H9 (cell line): ENCODE data around the gene DUS4L. TPM values are rescaled to one million over a fixed set of nuclear protein-coding genes. Genes with fewer than 3 reads are reported as not detected.

Source experiments
- DNase-seq: peaks from one replicate; pipeline ENCODE4 v3.0.0-alpha.2; 2017
- H2AFZ ChIP-seq: one replicate; pipeline ENCODE4 v1.6.1; 2013; ENCODE audit warnings: mild to moderate bottlenecking, low read length, control low read depth, moderate library complexity
- H2AK5ac ChIP-seq: 2 replicates; pipeline ENCODE4 v1.6.1; 2013; ENCODE audit warnings: low read length, control low read depth, mixed read lengths; ENCODE audit not compliant: insufficient read length
- H2BK120ac ChIP-seq: one replicate; pipeline ENCODE4 v1.6.1; 2013; ENCODE audit warnings: low read depth, mild to moderate bottlenecking, low read length, control low read depth, inconsistent platforms; ENCODE audit not compliant: poor library complexity, severe bottlenecking
- H2BK12ac ChIP-seq: 2 replicates; pipeline ENCODE4 v1.6.1; 2013; ENCODE audit warnings: low read length, control low read depth, mixed read lengths, low read depth; ENCODE audit not compliant: insufficient read length
- H2BK15ac ChIP-seq: 2 replicates; pipeline ENCODE4 v1.6.1; 2013; ENCODE audit warnings: low read depth, low read length, control low read depth
- H2BK20ac ChIP-seq: one replicate; pipeline ENCODE4 v1.6.1; 2013; ENCODE audit warnings: low read depth, mild to moderate bottlenecking, low read length, control low read depth, inconsistent platforms; ENCODE audit not compliant: poor library complexity, severe bottlenecking
- H2BK5ac ChIP-seq: 2 replicates; pipeline ENCODE4 v1.6.1; 2013; ENCODE audit warnings: low read length, control low read depth, mixed read lengths; ENCODE audit not compliant: insufficient read length
- H3K14ac ChIP-seq: 2 replicates; pipeline ENCODE4 v1.6.1; 2013; ENCODE audit warnings: low read length, control low read depth; ENCODE audit not compliant: insufficient read depth
- H3K18ac ChIP-seq: 2 replicates; pipeline ENCODE4 v1.6.1; 2013; ENCODE audit warnings: low read depth, mild to moderate bottlenecking, mixed read lengths, low read length, control low read depth; ENCODE audit not compliant: insufficient read length
- H3K23ac ChIP-seq: 2 replicates; pipeline ENCODE4 v1.6.1; 2013; ENCODE audit warnings: low read length, control low read depth, mixed read lengths, low read depth; ENCODE audit not compliant: insufficient read length
- H3K23me2 ChIP-seq: 2 replicates; pipeline ENCODE4 v1.6.1; 2013; ENCODE audit warnings: low read depth, mild to moderate bottlenecking, mixed read lengths, low read length, control low read depth; ENCODE audit not compliant: insufficient read length, poor library complexity, severe bottlenecking
- H3K27ac ChIP-seq: 2 replicates; pipeline ENCODE4 v1.5.1; 2013; ENCODE audit warnings: low read length, control low read depth, mixed read lengths, low read depth; ENCODE audit not compliant: insufficient read length
- H3K27me3 ChIP-seq: 2 replicates; pipeline ENCODE4 v1.6.1; 2013; ENCODE audit warnings: low read length, control low read depth, inconsistent platforms; ENCODE audit not compliant: insufficient read depth
- H3K4ac ChIP-seq: 2 replicates; pipeline ENCODE4 v1.6.1; 2013; ENCODE audit warnings: low read depth, mild to moderate bottlenecking, control low read depth, inconsistent platforms, low read length, moderate library complexity
- H3K4me1 ChIP-seq: 2 replicates; pipeline ENCODE4 v1.6.1; 2013; ENCODE audit warnings: low read length, control low read depth, inconsistent platforms; ENCODE audit not compliant: insufficient read depth
- H3K4me2 ChIP-seq: 2 replicates; pipeline ENCODE4 v1.6.1; 2013; ENCODE audit warnings: low read length, control low read depth, mixed read lengths; ENCODE audit not compliant: insufficient read length, insufficient read depth
- H3K56ac ChIP-seq: 2 replicates; pipeline ENCODE4 v1.6.1; 2013; ENCODE audit warnings: low read depth, mild to moderate bottlenecking, mixed read lengths, low read length, control low read depth; ENCODE audit not compliant: insufficient read length
- H3K79me1 ChIP-seq: 2 replicates; pipeline ENCODE4 v1.6.1; 2013; ENCODE audit warnings: low read depth, mild to moderate bottlenecking, moderate library complexity, low read length, control low read depth, inconsistent platforms; ENCODE audit not compliant: insufficient read depth, poor library complexity, severe bottlenecking
- H3K79me2 ChIP-seq: 2 replicates; pipeline ENCODE4 v1.6.1; 2013; ENCODE audit warnings: low read length, control low read depth, inconsistent platforms; ENCODE audit not compliant: insufficient read depth
- H3K9ac ChIP-seq: 2 replicates; pipeline ENCODE4 v1.6.1; 2013; ENCODE audit warnings: low read length, control low read depth, mixed read lengths; ENCODE audit not compliant: insufficient read length; ENCODE audit errors: extremely low read depth
- H3K9me3 ChIP-seq: one replicate; pipeline ENCODE4 v1.6.1; 2013; ENCODE audit warnings: low read depth, low read length, inconsistent platforms; ENCODE audit not compliant: control insufficient read depth
- H3T11ph ChIP-seq: one replicate; pipeline ENCODE4 v1.6.1; 2013; ENCODE audit warnings: mild to moderate bottlenecking, low read length, control low read depth, inconsistent platforms
- H4K20me1 ChIP-seq: one replicate; pipeline ENCODE4 v1.6.1; 2013; ENCODE audit not compliant: control insufficient read depth, insufficient read length, insufficient read depth
- H4K5ac ChIP-seq: 2 replicates; pipeline ENCODE4 v1.6.1; 2013; ENCODE audit warnings: low read depth, mild to moderate bottlenecking, mixed read lengths, low read length, control low read depth; ENCODE audit not compliant: insufficient read length
- H4K8ac ChIP-seq: replicated peaks from 2 replicates; pipeline ENCODE4 v1.6.1; 2013; ENCODE audit warnings: low read length, control low read depth, mixed read lengths, low read depth; ENCODE audit not compliant: insufficient read length
- H4K91ac ChIP-seq: 2 replicates; pipeline ENCODE4 v1.6.1; 2013; ENCODE audit warnings: low read depth, mild to moderate bottlenecking, moderate library complexity, mixed read lengths, low read length, control low read depth; ENCODE audit not compliant: insufficient read length
- H3K27ac Mint-ChIP-seq, 3 experiments: 2 replicates in 2 of 3; 3 replicates in 1 of 3; pipeline ENCODE4 v1.8.0; 2020 to 2021; ENCODE audit warnings: mixed read lengths in 3 of 3, mild to moderate bottlenecking in 1 of 3, moderate library complexity in 1 of 3
- H3K27me3 Mint-ChIP-seq: 2 replicates; pipeline ENCODE4 v1.8.0; 2021; ENCODE audit warnings: low read depth, mild to moderate bottlenecking, moderate library complexity, mixed read lengths
- H3K36me3 Mint-ChIP-seq, 3 experiments: 2 replicates in 2 of 3; 3 replicates in 1 of 3; pipeline ENCODE4 v1.8.0; 2020 to 2021; ENCODE audit warnings: low read depth in 3 of 3, mixed read lengths in 3 of 3; ENCODE audit not compliant: insufficient read depth in 1 of 3
- H3K4me1 Mint-ChIP-seq, 2 experiments: 2 replicates each; pipeline ENCODE4 v1.8.0; 2020; ENCODE audit warnings: mixed read lengths in 2 of 2
- H3K4me3 Mint-ChIP-seq, 2 experiments: 2 replicates in 1 of 2; 3 replicates in 1 of 2; pipeline ENCODE4 v1.8.0; 2020 to 2021; ENCODE audit warnings: mild to moderate bottlenecking in 2 of 2, mixed read lengths in 2 of 2, moderate library complexity in 1 of 2
- H3K9me3 Mint-ChIP-seq, 2 experiments: 2 replicates in 1 of 2; 3 replicates in 1 of 2; pipeline ENCODE4 v1.8.0; 2020; ENCODE audit warnings: mild to moderate bottlenecking in 2 of 2, mixed read lengths in 2 of 2, moderate library complexity in 1 of 2
- WGBS: extraction: QIAGEN DNeasy Blood & Tissue Kit; methylation state at CpG from one replicate; pipeline ENCODE4 v1.1.7; 2013; ENCODE audit warnings: missing lambda C conversion rate, low lambda C conversion rate, mixed read lengths; ENCODE audit not compliant: insufficient read length; ENCODE audit errors: extremely low coverage; 5-methylcytosine and 5-hydroxymethylcytosine counted together
- total RNA-seq: library from RNA; stranded (reverse); gene quantifications from 2 replicates; pipeline ENCODE4 v1.2.1, GENCODE V29; 2021
- TF ChIP-seq, protein P1 (sequence below): fragments of 200-600 bp; sonication (generic); conservative IDR thresholded peaks from 3 replicates; pipeline ENCODE4 v1.8.0; 2021; ENCODE audit warnings: antibody characterized with exemption, mild to moderate bottlenecking

The DUS4L gene
- total RNA-seq, 1 experiment from 2014 or later, result 10.8 TPM

DNA sequence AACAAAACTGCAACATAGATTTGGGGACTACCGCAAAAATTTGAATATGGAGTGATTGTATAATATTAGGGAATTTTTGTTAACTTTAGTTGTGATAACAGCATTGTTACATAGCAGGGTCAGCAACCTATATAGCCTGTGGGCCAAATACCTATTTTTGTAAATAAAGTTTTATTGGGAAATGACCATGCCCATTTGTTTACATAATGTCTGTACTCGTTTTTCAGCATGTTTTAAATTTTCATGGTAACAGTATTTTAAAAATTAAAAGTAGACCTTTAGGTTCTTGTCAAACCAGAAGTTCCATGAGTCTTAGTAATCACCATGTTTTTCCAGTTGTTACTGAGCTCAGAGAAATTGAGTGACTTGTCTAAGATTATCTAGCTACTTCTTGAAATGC, 20.9 kb downstream of the DUS4L start:
- Histone ChIP-seq H3K9me3 (no peaks in the 10 kb centered on the region), H4K91ac (no peak overlapping the region), H2BK120ac (no peak overlapping the region), H3K79me1 (no peaks in the 10 kb centered on the region), H3K56ac (no peak overlapping the region), H3K14ac (no peak overlapping the region), H2BK20ac (no peak overlapping the region), H3K79me2 (no peaks in the 10 kb centered on the region), H2BK5ac (no peak overlapping the region), H3K27me3 (no peaks in the 10 kb centered on the region), H3K23ac (no peak overlapping the region), H2BK12ac (no peak overlapping the region), H3K4ac (no peak overlapping the region), H4K5ac (no peak overlapping the region), H3K4me1 (no peaks in the 10 kb centered on the region), H3T11ph (no peak overlapping the region), H2AFZ (no peak overlapping the region), H3K4me2 (no peak overlapping the region), H4K20me1 (no peaks in the 10 kb centered on the region), H4K8ac (no peak overlapping the region), H3K18ac (no peak overlapping the region), H2BK15ac (no peak overlapping the region), H3K23me2 (peaks cover 4% of the 10 kb centered on the region), H3K9ac (no peak overlapping the region), H2AK5ac (no peak overlapping the region), H3K27ac (no peak overlapping the region)
- DNase-seq, result no peak
- TF ChIP-seq, protein P1, sequence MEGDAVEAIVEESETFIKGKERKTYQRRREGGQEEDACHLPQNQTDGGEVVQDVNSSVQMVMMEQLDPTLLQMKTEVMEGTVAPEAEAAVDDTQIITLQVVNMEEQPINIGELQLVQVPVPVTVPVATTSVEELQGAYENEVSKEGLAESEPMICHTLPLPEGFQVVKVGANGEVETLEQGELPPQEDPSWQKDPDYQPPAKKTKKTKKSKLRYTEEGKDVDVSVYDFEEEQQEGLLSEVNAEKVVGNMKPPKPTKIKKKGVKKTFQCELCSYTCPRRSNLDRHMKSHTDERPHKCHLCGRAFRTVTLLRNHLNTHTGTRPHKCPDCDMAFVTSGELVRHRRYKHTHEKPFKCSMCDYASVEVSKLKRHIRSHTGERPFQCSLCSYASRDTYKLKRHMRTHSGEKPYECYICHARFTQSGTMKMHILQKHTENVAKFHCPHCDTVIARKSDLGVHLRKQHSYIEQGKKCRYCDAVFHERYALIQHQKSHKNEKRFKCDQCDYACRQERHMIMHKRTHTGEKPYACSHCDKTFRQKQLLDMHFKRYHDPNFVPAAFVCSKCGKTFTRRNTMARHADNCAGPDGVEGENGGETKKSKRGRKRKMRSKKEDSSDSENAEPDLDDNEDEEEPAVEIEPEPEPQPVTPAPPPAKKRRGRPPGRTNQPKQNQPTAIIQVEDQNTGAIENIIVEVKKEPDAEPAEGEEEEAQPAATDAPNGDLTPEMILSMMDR, result no peak
- H3K4me3 Mint-ChIP-seq, result no peak overlapping the region
- WGBS, result no CpG with 5 or more reads among the region's 2 CpGs
- peaks cover 4% of the 10 kb centered on the region in 2 experiments; a peak in 4 of 5 replicates for H3K9me3 Mint-ChIP-seq
- no peak overlapping the region for H3K27ac Mint-ChIP-seq
- H3K36me3 Mint-ChIP-seq, result peaks cover 10 to 20% (median 12%) of the 10 kb centered on the region in 3 experiments
- no peaks in the 10 kb centered on the region for H3K27me3 Mint-ChIP-seq
- no peaks in the 10 kb centered on the region for H3K4me1 Mint-ChIP-seq
